ENCODE data around the gene RPS6KA3.
"Not testable (repeated sequence)": the region's sequence is repeated elsewhere in the genome, so short reads cannot be mapped to it uniquely, and the experiment has no call there.

Gene RPS6KA3

GRCh38 chrX:20140420-20140819, 126.3 kb downstream of the RPS6KA3 start:
- no peak for DNase-seq

DNA sequence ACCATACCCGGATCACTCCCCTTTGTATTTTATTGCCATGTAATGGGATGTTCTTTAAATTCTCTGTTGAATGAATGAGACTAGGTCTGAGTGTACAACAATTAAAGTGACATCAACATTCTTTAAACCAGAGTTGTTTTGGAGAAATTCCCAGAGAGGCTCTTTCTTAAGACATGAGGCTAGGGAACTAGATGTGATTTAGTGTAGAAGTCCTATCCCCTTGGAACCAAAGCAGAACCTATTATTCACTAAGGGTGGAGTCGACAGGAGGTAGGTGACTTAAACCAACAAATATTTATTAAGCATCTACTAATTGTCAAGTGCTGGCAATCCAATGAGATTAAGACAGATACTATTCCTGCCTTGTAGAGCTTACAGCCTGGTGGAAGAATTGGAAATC, 126.7 kb downstream of the RPS6KA3 start:
- no peak for DNase-seq

DNA sequence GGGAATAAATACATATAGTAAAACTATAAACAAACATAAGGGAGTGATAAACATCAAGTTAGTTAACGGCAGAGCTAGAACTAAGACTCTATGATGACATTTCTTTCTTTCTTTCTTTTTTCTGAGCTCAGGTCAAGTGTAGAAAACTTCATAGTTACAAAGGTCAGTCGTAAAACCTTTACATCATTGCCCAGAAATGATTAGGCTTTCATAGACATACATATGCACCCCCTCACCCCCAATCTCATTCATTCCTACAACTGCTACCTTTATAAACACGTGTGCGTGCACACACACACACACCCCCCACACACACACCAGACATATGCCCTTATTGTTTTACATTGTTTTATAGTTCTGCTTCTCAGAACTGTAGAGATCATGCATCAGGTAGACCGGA, 130.8 kb downstream of the RPS6KA3 start:
- no peak for DNase-seq

DNA sequence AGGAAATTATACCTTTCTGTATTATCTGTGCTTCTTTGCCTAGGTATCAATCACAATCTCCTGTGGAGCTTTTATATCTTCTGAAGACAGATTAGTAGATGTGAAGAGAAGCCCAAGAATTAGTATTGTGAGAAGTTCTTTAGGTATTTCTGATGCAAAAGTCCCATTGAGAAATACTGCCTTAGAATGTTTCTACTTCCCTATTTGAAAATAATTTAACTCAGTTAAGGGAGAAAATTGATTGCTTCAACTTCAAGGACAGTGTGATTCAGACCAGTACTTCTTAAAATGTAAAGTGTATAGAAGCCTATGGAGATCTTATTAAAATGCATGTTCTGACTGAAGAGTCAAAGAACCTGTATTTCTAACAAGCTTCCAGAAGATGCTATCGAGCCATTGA, 134.0 kb downstream of the RPS6KA3 start:
- no peak for DNase-seq

- no peak for DNase-seq
These were observed 136.4 kb downstream of the RPS6KA3 start for GRCh38 chrX:20130357-20130756.

DNA sequence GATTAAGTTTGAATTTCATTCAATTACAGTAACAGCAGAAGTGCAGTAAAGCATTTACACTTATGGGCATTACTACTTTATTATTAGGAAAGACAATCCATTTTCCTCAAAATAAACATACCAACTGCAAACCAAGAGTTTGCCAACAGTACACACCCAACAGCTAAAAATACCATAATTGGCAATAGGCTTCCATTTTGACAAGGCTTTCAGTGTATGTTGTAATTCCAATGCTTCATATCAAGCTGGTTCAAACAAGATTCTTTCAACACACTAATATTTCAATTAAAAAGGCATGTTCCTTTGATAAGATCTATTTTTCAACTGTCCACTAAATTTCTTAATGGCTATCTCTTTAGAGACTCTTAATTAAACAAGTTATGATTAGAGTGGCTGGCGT, 137.2 kb downstream of the RPS6KA3 start:
- no peak for DNase-seq

DNA sequence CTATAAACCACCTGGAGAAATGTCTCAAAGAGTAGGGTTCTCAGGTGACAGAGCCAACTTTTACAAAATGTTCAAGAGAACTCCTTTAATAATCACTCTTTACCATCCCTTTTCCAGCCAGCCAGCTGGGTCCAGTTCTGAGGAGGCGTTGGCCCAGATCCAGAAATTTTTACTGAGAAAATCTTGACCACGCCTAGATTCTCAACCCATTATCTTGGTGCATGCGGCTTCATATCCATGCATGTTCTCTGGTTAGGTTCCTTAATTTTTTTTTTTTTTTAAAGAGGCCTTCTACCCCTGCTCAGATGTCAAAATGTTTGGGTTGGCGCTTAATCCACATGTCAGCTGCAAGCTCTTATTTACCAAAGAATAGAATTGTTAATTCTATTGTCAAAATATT, 138.0 kb downstream of the RPS6KA3 start:
- DNase-seq = no peak

GRCh38 chrX:20127440-20127839, 139.3 kb downstream of the RPS6KA3 start:
- not testable (repeated sequence) for DNase-seq

GRCh38 chrX:20126833-20127232, 139.9 kb downstream of the RPS6KA3 start:
- not testable (repeated sequence) for DNase-seq

DNA sequence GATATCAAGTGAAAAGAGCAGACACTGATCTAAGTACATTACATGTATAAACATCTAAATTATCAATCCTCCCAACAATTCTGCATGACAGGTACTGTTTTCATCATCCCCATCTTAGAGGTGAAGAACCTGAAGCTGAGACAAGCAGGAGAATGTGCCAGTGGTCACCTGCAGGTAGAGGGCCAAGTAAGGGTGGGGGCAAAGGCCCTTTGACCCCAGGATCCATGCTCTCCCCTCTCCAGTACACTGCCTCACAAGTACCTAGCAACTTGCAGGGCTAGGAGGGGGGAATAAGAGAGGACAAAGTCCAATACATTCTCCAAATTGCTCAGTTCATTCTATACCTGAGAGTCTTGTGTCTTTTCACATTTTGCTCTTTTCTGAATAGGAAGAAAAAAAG, 141.7 kb downstream of the RPS6KA3 start:
- no peak for DNase-seq

DNA sequence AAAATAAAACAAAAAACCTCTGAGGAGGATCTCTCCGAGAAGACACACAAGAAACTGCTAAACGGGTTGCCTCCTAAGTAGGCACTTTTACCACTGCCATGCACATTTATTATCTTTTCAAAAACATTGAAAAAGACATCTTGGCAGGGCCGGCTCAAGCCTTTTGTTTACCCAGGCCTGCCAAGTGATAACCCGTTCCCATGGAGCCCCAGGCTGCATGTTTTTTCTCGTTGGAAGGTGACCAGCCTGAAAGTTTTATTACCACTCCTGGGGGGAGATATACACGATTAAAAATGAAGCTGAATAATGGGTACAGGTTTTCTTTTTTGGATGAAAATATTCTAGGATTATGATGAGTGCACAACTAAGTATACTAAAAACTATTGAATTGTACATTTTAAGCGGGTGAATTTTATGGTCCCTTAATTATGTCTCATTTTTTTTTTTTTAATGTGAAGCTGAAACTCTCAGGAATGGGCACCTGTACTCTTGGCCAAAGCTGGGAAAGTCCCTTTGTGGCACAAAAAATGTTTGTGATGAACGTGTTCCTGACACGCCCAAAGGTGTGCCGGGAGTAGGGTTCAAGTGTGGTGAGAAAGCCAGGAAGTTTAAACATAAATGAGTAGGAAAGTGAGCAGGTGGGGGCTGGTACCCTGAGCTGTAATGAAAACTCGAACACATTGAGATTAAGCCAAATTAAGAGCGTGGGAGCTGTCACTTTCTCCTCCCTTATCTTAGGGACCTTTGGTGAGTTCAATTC, 148.5 kb downstream of the RPS6KA3 start:
- DNase-seq = no peak

DNA sequence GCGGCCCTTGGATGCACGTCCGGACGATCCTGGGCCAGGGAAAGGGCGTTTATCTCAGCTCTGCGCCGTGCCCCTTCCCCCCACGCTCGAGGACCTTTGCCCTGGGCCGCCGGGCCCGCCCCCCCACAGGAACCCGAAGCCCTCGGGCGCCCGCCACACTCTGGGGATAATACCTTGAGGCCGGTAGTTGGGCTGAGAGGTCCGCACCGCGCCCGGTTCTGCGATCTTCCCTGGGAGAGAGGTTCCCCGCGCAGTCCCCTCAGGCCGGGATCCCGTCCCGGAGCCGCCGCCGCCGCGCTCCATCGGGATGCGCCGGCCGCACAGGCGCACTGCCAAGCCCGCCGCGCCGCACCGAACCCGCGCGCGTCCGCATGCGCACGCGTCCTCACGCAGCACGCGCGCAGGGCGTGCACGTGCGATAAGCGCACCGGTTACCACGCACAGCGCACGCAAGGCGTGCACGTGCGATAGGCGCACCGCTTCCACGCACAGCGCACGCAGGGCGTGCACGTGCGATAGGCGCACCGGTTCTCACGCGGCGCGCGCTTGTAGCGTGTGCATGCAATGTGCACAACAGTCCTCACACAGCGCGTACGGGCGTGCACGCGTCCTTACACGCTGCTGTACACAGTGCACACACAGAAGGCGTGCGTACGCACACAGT, 150.0 kb downstream of the RPS6KA3 start, which contains the start of gene MAP7D2:
MAP7D2 (minus strand) TSS at position 331 of the 664 bp plus-strand sequence; CDS start at position 303, 28 bp downstream.
- DNase-seq = no peak

- DNase-seq = no peak
These were observed 150.6 kb downstream of the RPS6KA3 start for GRCh38 chrX:20116087-20116576.

GRCh38 chrX:20112022-20112774, 154.5 kb downstream of the RPS6KA3 start:
- DNase-seq = no peak

- DNase-seq = no peak
These were observed 155.4 kb downstream of the RPS6KA3 start for GRCh38 chrX:20111271-20111670.

- DNase-seq = no peak
These were observed 164.7 kb downstream of the RPS6KA3 start for GRCh38 chrX:20101934-20102581.
